GM23248 (cell line): Measurements from ENCODE around the gene ENDOV. TPM values are rescaled to one million over a fixed set of nuclear protein-coding genes. Genes with fewer than 3 reads are reported as not detected.

Experiments used
- DNase-seq: peaks from one replicate; pipeline ENCODE4 v3.0.0-alpha.2; 2015
- H2AFZ ChIP-seq: fragments of 200-600 bp; sonication (generic); 2 replicates; pipeline ENCODE4 v1.6.1; 2016; ENCODE audit warnings: antibody characterized with exemption
- H3F3A ChIP-seq: fragments of 200-600 bp; sonication (generic); 2 replicates; pipeline ENCODE4 v1.6.1; 2016; ENCODE audit warnings: mild to moderate bottlenecking, antibody characterized with exemption, mixed run types; ENCODE audit not compliant: insufficient read depth
- H3K27ac ChIP-seq: fragments of 200-600 bp; sonication (generic); 2 replicates; pipeline ENCODE4 v1.5.1; 2016; ENCODE audit warnings: mild to moderate bottlenecking
- H3K27me3 ChIP-seq: fragments of 200-600 bp; sonication (generic); replicated peaks from 2 replicates; pipeline ENCODE4 v1.6.1; 2016; ENCODE audit warnings: mild to moderate bottlenecking; ENCODE audit not compliant: insufficient read depth
- H3K36me3 ChIP-seq: fragments of 200-600 bp; sonication (generic); 2 replicates; pipeline ENCODE4 v1.6.1; 2016; ENCODE audit warnings: low read depth, mild to moderate bottlenecking
- H3K4me1 ChIP-seq: fragments of 200-600 bp; sonication (generic); 2 replicates; pipeline ENCODE4 v1.6.1; 2016; ENCODE audit warnings: mild to moderate bottlenecking; ENCODE audit not compliant: insufficient read depth
- H3K4me2 ChIP-seq: fragments of 200-600 bp; sonication (generic); one replicate; pipeline ENCODE4 v1.6.1; 2016; ENCODE audit warnings: mild to moderate bottlenecking; ENCODE audit not compliant: unreplicated experiment
- H3K4me3 ChIP-seq: fragments of 200-600 bp; sonication (generic); 2 replicates; pipeline ENCODE4 v1.5.1; 2016; ENCODE audit warnings: mild to moderate bottlenecking
- H3K79me2 ChIP-seq: fragments of 200-600 bp; sonication (generic); 2 replicates; pipeline ENCODE4 v1.6.1; 2016; ENCODE audit warnings: mild to moderate bottlenecking; ENCODE audit not compliant: insufficient read depth
- H3K9ac ChIP-seq: fragments of 200-600 bp; sonication (generic); 2 replicates; pipeline ENCODE4 v1.6.1; 2016; ENCODE audit warnings: mild to moderate bottlenecking
- H3K9me2 ChIP-seq: fragments of 200-600 bp; sonication (generic); 2 replicates; pipeline ENCODE4 v1.6.1; 2016; ENCODE audit warnings: mixed run types, mild to moderate bottlenecking, moderate library complexity; ENCODE audit not compliant: insufficient read depth
- H3K9me3 ChIP-seq: fragments of 200-600 bp; sonication (generic); one replicate; pipeline ENCODE4 v1.6.1; 2017; ENCODE audit warnings: low read depth
- H4K20me1 ChIP-seq: fragments of 200-600 bp; sonication (generic); 2 replicates; pipeline ENCODE4 v1.6.0; 2016; ENCODE audit not compliant: insufficient read depth
- EZH2 ChIP-seq: fragments of 200-600 bp; sonication (generic); IDR thresholded peaks from 2 replicates; pipeline ENCODE4 v1.6.1; 2018; ENCODE audit warnings: antibody characterized with exemption, mild to moderate bottlenecking; ENCODE audit not compliant: insufficient read depth, poor library complexity, severe bottlenecking
- EZH2phosphoT487 ChIP-seq: fragments of 200-600 bp; sonication (generic); IDR thresholded peaks from 2 replicates; pipeline ENCODE4 v1.6.1; 2018; ENCODE audit warnings: antibody characterized with exemption, moderate library complexity, mild to moderate bottlenecking, low read depth; ENCODE audit not compliant: insufficient read depth
- WGBS, 2 experiments: methylation state at CpG; one replicate each; pipeline ENCODE4 v1.1.6; 2015 to 2017; ENCODE audit warnings: low lambda C conversion rate in 2 of 2, low coverage in 1 of 2; ENCODE audit errors: missing lambda C conversion rate in 2 of 2; 5-methylcytosine and 5-hydroxymethylcytosine counted together
- in situ Hi-C: fragments of 300-500 bp; cut with MboI; formaldehyde crosslinking; loops from 2 replicates; pipeline ENCODE4 v1.15.0; 2020
- polyA plus RNA-seq: library from polyadenylated mRNA; unstranded; fragments of >200 nt; fragmentation: Nextera tagmentation; extraction: Ambion mirVana; gene quantifications from 2 replicates; pipeline ENCODE4 v1.2.1, GENCODE V29; 2016
- total RNA-seq: library from RNA; depleted of rRNA; stranded (reverse); fragments of >200 nt; shearing (Covaris generic); gene quantifications from 2 replicates; pipeline ENCODE4 v1.2.3, GENCODE V29; 2014

The ENDOV gene
- total and polyA plus RNA-seq, 2 experiments from 2014 or later, result 25.1 to 25.7 TPM

GRCh38 chr17:80453126-80453997, 38.4 kb downstream of the ENDOV start:
- Histone ChIP-seq H3K79me2 (no peaks in the 10 kb centered on the region), H3K4me1 (peaks cover 22% of the 10 kb centered on the region), H4K20me1 (no peaks in the 10 kb centered on the region), H3K27me3 (no peaks in the 10 kb centered on the region), H3K9me3 (no peaks in the 10 kb centered on the region), H3K27ac (no peak overlapping the region), H3F3A (peaks cover 16% of the 10 kb centered on the region), H3K4me3 (peak overlapping the region; percentile 92), H3K9me2 (no peaks in the 10 kb centered on the region), H3K36me3 (no peaks in the 10 kb centered on the region), H2AFZ (no peak overlapping the region), H3K9ac (peak overlapping the region; percentile 96; the same call in 1 of the 2 replicates), H3K4me2 (peak overlapping the region; percentile 82)
- DNase-seq, result peak; percentile 59
- in situ Hi-C loops, result no loop called here
- 68% methylated on average over 19 of the region's 19 CpGs for WGBS, 2 experiments
- TF ChIP-seq EZH2phosphoT487 (no peak), EZH2 (no peak)

GRCh38 chr17:80453998-80454556, 39.1 kb downstream of the ENDOV start:
- no peak for DNase-seq
- no peaks in the 10 kb centered on the region for H3K27me3 ChIP-seq
- H3K9ac ChIP-seq, result peak overlapping the region; percentile 96
- no peaks in the 10 kb centered on the region for H3K9me2 ChIP-seq
- H4K20me1 ChIP-seq, result no peaks in the 10 kb centered on the region
- peak overlapping the region; percentile 88 for H2AFZ ChIP-seq
- H3K4me3 ChIP-seq, result peak overlapping the region; percentile 92
- H3K4me1 ChIP-seq, result peaks cover 22% of the 10 kb centered on the region
- peak overlapping the region; percentile 82 for H3K4me2 ChIP-seq
- in situ Hi-C loops, result no loop called here
- no peaks in the 10 kb centered on the region for H3K36me3 ChIP-seq
- peak overlapping the region; percentile 95 for H3K27ac ChIP-seq
- TF ChIP-seq EZH2phosphoT487 (no peak), EZH2 (no peak)
- WGBS, 2 experiments, result 34 to 49% methylated on average over 22 to 36 of the region's 36 CpGs
- H3K79me2 ChIP-seq, result no peaks in the 10 kb centered on the region
- H3K9me3 ChIP-seq, result no peaks in the 10 kb centered on the region
- peaks cover 16% of the 10 kb centered on the region for H3F3A ChIP-seq

GRCh38 chr17:80454557-80455335, 39.8 kb downstream of the ENDOV start:
- Histone ChIP-seq H3K4me1 (peaks cover 22% of the 10 kb centered on the region), H3K9ac (peak overlapping the region; percentile 96), H3K27ac (peak overlapping the region; percentile 95), H3K36me3 (no peaks in the 10 kb centered on the region), H3K9me3 (no peaks in the 10 kb centered on the region), H2AFZ (peak overlapping the region; percentile 88), H3K27me3 (no peaks in the 10 kb centered on the region), H4K20me1 (no peaks in the 10 kb centered on the region), H3K9me2 (no peaks in the 10 kb centered on the region), H3K4me3 (peak overlapping the region; percentile 92), H3K4me2 (peak overlapping the region; percentile 87), H3F3A (peaks cover 16% of the 10 kb centered on the region), H3K79me2 (no peaks in the 10 kb centered on the region)
- in situ Hi-C loops, result no loop called here
- peak; percentile 100 for DNase-seq
- TF ChIP-seq EZH2phosphoT487 (no peak), EZH2 (no peak)
- 0 to 1% methylated on average over 38 to 57 of the region's 88 CpGs for WGBS, 2 experiments

GRCh38 chr17:80455336-80455710, 40.4 kb downstream of the ENDOV start:
- Histone ChIP-seq H3K27ac (peak overlapping the region; percentile 95), H3K36me3 (no peaks in the 10 kb centered on the region), H3K9me2 (no peaks in the 10 kb centered on the region), H2AFZ (peak overlapping the region; percentile 88), H3F3A (peaks cover 16% of the 10 kb centered on the region), H4K20me1 (no peaks in the 10 kb centered on the region), H3K4me1 (peaks cover 22% of the 10 kb centered on the region), H3K9me3 (no peaks in the 10 kb centered on the region), H3K9ac (peak overlapping the region; percentile 96), H3K79me2 (no peaks in the 10 kb centered on the region), H3K27me3 (no peaks in the 10 kb centered on the region), H3K4me2 (peak overlapping the region; percentile 87), H3K4me3 (peak overlapping the region; percentile 92)
- in situ Hi-C loops, result no loop called here
- peak; percentile 70 for DNase-seq
- TF ChIP-seq EZH2phosphoT487 (no peak), EZH2 (no peak)
- 1 to 2% methylated on average over 15 to 20 of the region's 20 CpGs for WGBS, 2 experiments
